Stomach (tissue), 9 donors: ENCODE data around the gene KCNV2. TPM values are rescaled to one million over a fixed set of nuclear protein-coding genes. Genes with fewer than 3 reads are reported as not detected.

Experiments used
- DNase-seq, 2 donors: peaks; one replicate each; pipeline versions ENCODE4 v3.0.0 to v3.0.0-alpha.2; 2013 to 2019
- H3K27ac ChIP-seq, 5 donors: fragments of 200-600 bp in 4 of 5; sonication (generic) in 4 of 5; one replicate each; pipeline ENCODE4 v1.5.1; 2013 to 2019; ENCODE audit warnings: mild to moderate bottlenecking in 1 of 5, moderate library complexity in 1 of 5
- H3K27me3 ChIP-seq, 3 donors: fragments of 200-600 bp; sonication (generic); one replicate each; pipeline ENCODE4 v1.5.1; 2017 to 2019; ENCODE audit warnings: mixed run types in 1 of 3
- H3K36me3 ChIP-seq, 4 donors: fragments of 200-600 bp; sonication (generic); 1 replicate in 3 of 4; 2 replicates in 1 of 4; pipeline ENCODE4 v1.5.1; 2016 to 2019
- H3K4me1 ChIP-seq, 4 donors: fragments of 200-600 bp; sonication (generic); one replicate each; pipeline ENCODE4 v1.5.1; 2016 to 2019
- H3K4me3 ChIP-seq, 4 donors: fragments of 200-600 bp; sonication (generic) in 3 of 4; one replicate each; pipeline ENCODE4 v1.5.1; 2016 to 2019; ENCODE audit warnings: mild to moderate bottlenecking in 1 of 4
- H3K9me3 ChIP-seq, 4 donors: fragments of 200-600 bp; sonication (generic); one replicate each; pipeline ENCODE4 v1.5.1; 2016 to 2019
- CTCF ChIP-seq, 7 experiments: fragments of 450-650 bp in 4 of 7; fragments of 200-600 bp in 3 of 7; sonication (generic) in 3 of 7; IDR thresholded peaks; one replicate each; pipeline ENCODE4 v1.5.1; 2016 to 2019; ENCODE audit warnings: antibody characterized with exemption in 7 of 7, control low read depth in 2 of 7, mild to moderate bottlenecking in 1 of 7
- EP300 ChIP-seq: sonication (generic); formaldehyde crosslinking; IDR thresholded peaks from one replicate; pipeline ENCODE4 v1.6.1; 2017; ENCODE audit warnings: antibody characterized with exemption
- POLR2A ChIP-seq, 4 donors: fragments of 450-650 bp; IDR thresholded peaks; one replicate each; pipeline ENCODE4 v1.6.1; 2016; ENCODE audit warnings: antibody characterized with exemption in 4 of 4, control low read depth in 2 of 4, mild to moderate bottlenecking in 1 of 4, moderate library complexity in 1 of 4
- POLR2AphosphoS5 ChIP-seq, 3 donors: sonication (generic); formaldehyde crosslinking; IDR thresholded peaks; one replicate each; pipeline ENCODE4 v1.6.1; 2016; ENCODE audit warnings: antibody characterized with exemption in 3 of 3
- WGBS, 5 donors: extraction: QIAGEN DNeasy Blood & Tissue Kit in 3 of 5; methylation state at CpG; one replicate each; pipeline versions ENCODE4 v1.1.5 to v1.1.7; 2013 to 2018; 5-methylcytosine and 5-hydroxymethylcytosine counted together
- intact Hi-C: fragments of 100-400 bp; cut with DNase I; formaldehyde crosslinking; loops from one replicate; pipeline ENCODE4 v1.15.1; 2023; ENCODE audit warnings: low total_unique reads
- polyA plus RNA-seq, 3 donors: library from polyadenylated mRNA; stranded (reverse); fragments of 200-250 nt; gene quantifications; one replicate each; pipeline ENCODE4 v1.2.3, GENCODE V29; 2013
- total RNA-seq, 5 donors: library from RNA; depleted of rRNA; stranded (reverse); fragments of >200 nt; gene quantifications; one replicate each; pipeline versions ENCODE4 v1.1.0 to v1.2.3, GENCODE V29; 2014 to 2016
- donor health status: healthy with polysubstance abuse.
- donor health status: Bipolar disorder and iron deficiency.
- donor health status: healthy.

The KCNV2 gene
- total and polyA plus RNA-seq, 8 donors: not detected

GRCh38 chr9:2718698-2719033, 1.4 kb downstream of the KCNV2 start:
- intact Hi-C loops: no loop called here
- no peaks in the 10 kb centered on the region for H3K4me1 ChIP-seq
- TF ChIP-seq EP300 (no peak), POLR2A (IDR thresholded peaks at IDR 0.05) (no peak), CTCF (IDR thresholded peaks at IDR 0.05) (no peak), POLR2AphosphoS5 (IDR thresholded peaks at IDR 0.05) (no peak)
- H3K27ac ChIP-seq: no peak overlapping the region
- H3K36me3 ChIP-seq: no peaks in the 10 kb centered on the region
- H3K27me3 ChIP-seq: no peaks in the 10 kb centered on the region
- DNase-seq: no peak
- 96 to 98% (median 97%) methylated on average over 28 to 29 of the region's 29 CpGs for WGBS, 5 donors
- H3K4me3 ChIP-seq: no peak overlapping the region
- H3K9me3 ChIP-seq: no peaks in the 10 kb centered on the region

DNA sequence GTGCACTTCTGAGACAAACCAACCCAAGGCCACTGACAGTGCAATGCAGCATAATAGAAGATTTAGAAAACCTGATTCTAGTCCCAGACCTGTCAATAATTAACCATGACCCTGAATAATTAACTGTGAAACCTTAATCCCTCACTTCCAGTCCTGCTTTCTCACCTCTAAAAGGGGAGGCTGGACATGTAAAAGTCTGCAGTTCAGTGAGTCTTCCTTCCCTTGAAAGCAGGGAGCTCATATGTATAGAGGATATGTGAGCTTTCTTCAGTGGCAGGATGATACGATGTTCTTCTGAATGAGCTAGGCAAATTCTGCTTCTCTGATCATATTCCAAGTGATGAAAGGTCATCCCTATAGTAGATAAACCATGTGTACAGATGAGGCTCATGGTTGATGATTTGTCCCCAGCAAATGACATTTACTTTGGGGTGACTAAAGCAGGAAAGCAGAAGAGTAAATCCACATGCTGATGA, 2.9 kb downstream of the KCNV2 start:
- 53 to 81% (median 72%) methylated on average over 1 of the region's 1 CpG for WGBS, 5 donors
- H3K27ac ChIP-seq: no peak overlapping the region

DNA sequence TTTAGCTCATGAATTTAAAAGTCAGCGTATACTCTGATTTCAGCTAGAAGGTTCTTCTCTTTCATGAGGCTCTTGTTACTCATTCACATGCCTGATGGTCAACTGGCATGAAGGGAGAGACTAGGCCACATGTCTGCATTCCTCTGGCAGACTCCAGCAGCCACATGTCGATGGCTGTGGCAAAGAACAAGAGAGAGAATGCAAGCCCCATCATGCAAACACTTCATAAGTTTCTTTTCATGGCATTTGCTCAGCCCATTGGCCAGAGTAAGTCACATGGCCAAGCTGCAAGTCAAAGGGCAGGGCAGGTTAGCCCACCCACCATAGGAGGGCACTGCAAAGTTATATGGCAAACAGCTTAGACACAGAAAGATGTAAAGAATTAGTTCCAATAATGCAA, 5.4 kb downstream of the KCNV2 start:
- no peak for DNase-seq
- Histone ChIP-seq H3K4me3 (no peak overlapping the region), H3K4me1 (peaks cover 0 to 3% (median 0%) of the 10 kb centered on the region in 4 donors), H3K27me3 (no peaks in the 10 kb centered on the region), H3K36me3 (no peaks in the 10 kb centered on the region), H3K9me3 (no peaks in the 10 kb centered on the region), H3K27ac (no peak overlapping the region)
- 46 to 90% (median 63%) methylated on average over 2 of the region's 2 CpGs for WGBS, 5 donors
- TF ChIP-seq POLR2A (IDR thresholded peaks at IDR 0.05) (no peak), CTCF (IDR thresholded peaks at IDR 0.05) (no peak), POLR2AphosphoS5 (IDR thresholded peaks at IDR 0.05) (no peak), EP300 (no peak)
- intact Hi-C loops: no loop called here

More for the DNA sequence above, 2.9 kb downstream of the KCNV2 start:
- no peak for TF ChIP-seq POLR2AphosphoS5 (IDR thresholded peaks at IDR 0.05)
- no peak for TF ChIP-seq CTCF (IDR thresholded peaks at IDR 0.05)
- TF ChIP-seq POLR2A (IDR thresholded peaks at IDR 0.05): no peak
- no peak for TF ChIP-seq EP300
- no peak for DNase-seq
- intact Hi-C loops: no loop called here
- Histone ChIP-seq H3K27me3 (no peaks in the 10 kb centered on the region), H3K9me3 (no peaks in the 10 kb centered on the region), H3K4me1 (no peaks in the 10 kb centered on the region), H3K36me3 (no peaks in the 10 kb centered on the region), H3K4me3 (no peak overlapping the region)

DNA sequence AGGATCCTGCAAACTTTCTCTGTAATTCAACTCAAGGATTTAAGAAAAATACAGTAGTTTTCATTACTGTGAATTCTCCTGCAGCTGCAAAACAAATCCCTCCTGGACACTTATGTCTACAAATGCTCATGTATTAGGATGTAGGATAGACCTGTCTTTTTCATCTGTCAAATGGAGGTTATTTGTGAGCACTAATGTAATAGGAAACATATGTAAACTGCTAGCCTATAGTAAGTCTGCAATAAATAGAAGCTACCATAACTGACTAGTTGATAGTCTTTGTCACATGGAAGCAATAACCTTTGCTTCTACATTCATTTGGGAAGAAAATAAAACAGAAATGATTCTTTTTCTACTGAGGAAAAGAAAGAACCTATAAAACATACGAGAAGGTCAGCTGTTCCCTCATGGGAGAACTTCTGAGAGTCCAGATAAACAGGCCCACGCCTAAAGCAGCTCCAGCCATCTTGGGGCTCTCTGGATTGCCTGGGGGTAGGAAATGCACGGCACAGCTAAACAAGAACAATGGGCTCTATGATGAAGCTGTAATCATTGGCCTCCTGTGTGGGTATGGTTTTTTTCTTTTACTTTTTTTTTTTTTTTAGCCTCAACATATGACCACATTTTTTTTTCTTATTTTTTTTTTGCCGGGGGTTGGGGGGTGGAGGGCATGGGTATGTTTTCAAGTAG, 6.2 kb downstream of the KCNV2 start:
- H3K4me1 ChIP-seq: peaks cover 0 to 11% (median 3%) of the 10 kb centered on the region in 4 donors
- intact Hi-C loops: no loop called here
- no peaks in the 10 kb centered on the region for H3K27me3 ChIP-seq
- no peak overlapping the region for H3K27ac ChIP-seq
- no peak overlapping the region for H3K4me3 ChIP-seq
- peak in 1 of 2 donors; percentile 20 for DNase-seq
- H3K36me3 ChIP-seq: no peaks in the 10 kb centered on the region
- no peaks in the 10 kb centered on the region for H3K9me3 ChIP-seq
- WGBS, 5 donors: 80 to 89% (median 87%) methylated on average over 4 of the region's 4 CpGs
- TF ChIP-seq POLR2A (IDR thresholded peaks at IDR 0.05): no peak
- TF ChIP-seq CTCF (IDR thresholded peaks at IDR 0.05): no peak
